BJ (cell line): Measurements from ENCODE around the gene FXYD5. TPM values are rescaled to one million over a fixed set of nuclear protein-coding genes. Genes with fewer than 3 reads are reported as not detected.

Experiments used
- CTCF ChIA-PET: fragments of 350-600 bp; formaldehyde crosslinking; extraction: SDS; loops from one replicate; lab custom pipeline; 2021; ENCODE audit warnings: antibody characterized with exemption, inconsistent platforms; lab: Yijun Ruan, JAX
- POLR2A ChIA-PET: fragments of 300-600 bp; sonication (Branson Sonifier 250); formaldehyde crosslinking; extraction: SDS; loops from one replicate; lab custom pipeline; 2021; ENCODE audit warnings: antibody characterized with exemption; lab: Charles Lee
- DNase-seq: peaks from one replicate; pipeline ENCODE4 v3.0.0-alpha.2; 2011; ENCODE audit warnings: low read depth
- H3K27me3 ChIP-seq: 2 replicates; pipeline ENCODE4 v1.6.0; 2011; ENCODE audit warnings: low read length; ENCODE audit not compliant: control insufficient read depth, insufficient read depth
- H3K36me3 ChIP-seq: 2 replicates; pipeline ENCODE4 v1.5.1; 2011; ENCODE audit warnings: low read length; ENCODE audit not compliant: control insufficient read depth, insufficient read depth
- H3K4me3 ChIP-seq: 2 replicates; pipeline ENCODE4 v1.5.1; 2011; ENCODE audit warnings: low read depth, mild to moderate bottlenecking, control low read depth, low read length
- polyA plus RNA-seq: library from polyadenylated mRNA; depleted of rRNA; stranded (reverse); fragments of >200 nt; gene quantifications from 2 replicates; pipeline ENCODE4 v1.2.3, GENCODE V29; 2011
- TF ChIP-seq, protein P1 (sequence below): IDR thresholded peaks from 2 replicates; pipeline ENCODE4 v1.5.1; 2011; ENCODE audit warnings: low read depth, mild to moderate bottlenecking, control low read depth, inconsistent platforms, low read length, moderate library complexity; ENCODE audit not compliant: insufficient read depth

FXYD5 gene
- polyA plus RNA-seq, 1 experiment = 332 TPM

- POLR2A ChIA-PET = no interaction called here
- no peak for DNase-seq
- TF ChIP-seq, protein P1, sequence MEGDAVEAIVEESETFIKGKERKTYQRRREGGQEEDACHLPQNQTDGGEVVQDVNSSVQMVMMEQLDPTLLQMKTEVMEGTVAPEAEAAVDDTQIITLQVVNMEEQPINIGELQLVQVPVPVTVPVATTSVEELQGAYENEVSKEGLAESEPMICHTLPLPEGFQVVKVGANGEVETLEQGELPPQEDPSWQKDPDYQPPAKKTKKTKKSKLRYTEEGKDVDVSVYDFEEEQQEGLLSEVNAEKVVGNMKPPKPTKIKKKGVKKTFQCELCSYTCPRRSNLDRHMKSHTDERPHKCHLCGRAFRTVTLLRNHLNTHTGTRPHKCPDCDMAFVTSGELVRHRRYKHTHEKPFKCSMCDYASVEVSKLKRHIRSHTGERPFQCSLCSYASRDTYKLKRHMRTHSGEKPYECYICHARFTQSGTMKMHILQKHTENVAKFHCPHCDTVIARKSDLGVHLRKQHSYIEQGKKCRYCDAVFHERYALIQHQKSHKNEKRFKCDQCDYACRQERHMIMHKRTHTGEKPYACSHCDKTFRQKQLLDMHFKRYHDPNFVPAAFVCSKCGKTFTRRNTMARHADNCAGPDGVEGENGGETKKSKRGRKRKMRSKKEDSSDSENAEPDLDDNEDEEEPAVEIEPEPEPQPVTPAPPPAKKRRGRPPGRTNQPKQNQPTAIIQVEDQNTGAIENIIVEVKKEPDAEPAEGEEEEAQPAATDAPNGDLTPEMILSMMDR = no peak
- CTCF ChIA-PET = no interaction called here
- Histone ChIP-seq H3K4me3 (no peak overlapping the region), H3K27me3 (peaks cover 1% of the 10 kb centered on the region; the same call in 1 of the 2 replicates), H3K36me3 (no peaks in the 10 kb centered on the region)
Measured at GRCh38 chr19:35205733-35206323, 51.3 kb downstream of the FXYD5 start.

DNA sequence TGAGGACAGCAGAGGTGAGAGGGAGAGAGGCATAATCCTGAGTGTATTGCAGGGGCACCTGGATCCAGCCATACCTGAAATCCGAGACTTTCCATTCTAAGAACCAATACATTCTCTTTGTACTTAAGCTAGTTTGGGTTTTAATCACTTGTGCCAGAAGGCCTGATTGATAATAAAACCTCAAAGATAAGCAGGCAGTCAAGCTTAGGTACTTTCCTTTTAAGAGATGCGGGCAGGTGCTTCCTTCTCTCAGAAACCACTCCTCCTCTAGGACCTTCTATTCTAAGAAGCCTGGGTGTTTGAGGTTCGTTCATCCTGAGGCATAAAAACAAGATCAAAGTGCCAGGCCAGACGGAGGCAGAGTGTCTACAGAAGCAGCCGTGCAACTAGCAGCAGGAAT is 51.8 kb downstream of the FXYD5 start:
- POLR2A ChIA-PET = no interaction called here
- DNase-seq = no peak
- TF ChIP-seq, protein P1 = no peak

GRCh38 chr19:35206855-35207254 is 52.3 kb downstream of the FXYD5 start:
- DNase-seq = no peak
- POLR2A ChIA-PET = no interaction called here
- TF ChIP-seq, protein P1 = no peak

More for the DNA sequence above, 51.8 kb downstream of the FXYD5 start:
- Histone ChIP-seq H3K27me3 (no peaks in the 10 kb centered on the region; the same call in 1 of the 2 replicates), H3K36me3 (no peaks in the 10 kb centered on the region), H3K4me3 (no peak overlapping the region)
- CTCF ChIA-PET = no interaction called here

GRCh38 chr19:35207391-35207871 is 52.9 kb downstream of the FXYD5 start:
- Histone ChIP-seq H3K36me3 (no peaks in the 10 kb centered on the region), H3K27me3 (no peaks in the 10 kb centered on the region; the same call in 1 of the 2 replicates), H3K4me3 (no peak overlapping the region)
- POLR2A ChIA-PET = no interaction called here
- CTCF ChIA-PET = interaction anchor here (1.3 kb wide), 1 partner anchor 12 kb away, joined by 3 read pairs; no protein-coding TSS in a partner anchor
- TF ChIP-seq, protein P1 = no peak
- DNase-seq = no peak

More at GRCh38 chr19:35206855-35207254, 52.3 kb downstream of the FXYD5 start:
- H3K4me3 ChIP-seq = no peak overlapping the region
- no peaks in the 10 kb centered on the region; the same call in 1 of the 2 replicates for H3K27me3 ChIP-seq
- CTCF ChIA-PET = interaction anchor here (1.3 kb wide), 1 partner anchor 11 kb away, joined by 3 read pairs; no protein-coding TSS in a partner anchor
- no peaks in the 10 kb centered on the region for H3K36me3 ChIP-seq

DNA sequence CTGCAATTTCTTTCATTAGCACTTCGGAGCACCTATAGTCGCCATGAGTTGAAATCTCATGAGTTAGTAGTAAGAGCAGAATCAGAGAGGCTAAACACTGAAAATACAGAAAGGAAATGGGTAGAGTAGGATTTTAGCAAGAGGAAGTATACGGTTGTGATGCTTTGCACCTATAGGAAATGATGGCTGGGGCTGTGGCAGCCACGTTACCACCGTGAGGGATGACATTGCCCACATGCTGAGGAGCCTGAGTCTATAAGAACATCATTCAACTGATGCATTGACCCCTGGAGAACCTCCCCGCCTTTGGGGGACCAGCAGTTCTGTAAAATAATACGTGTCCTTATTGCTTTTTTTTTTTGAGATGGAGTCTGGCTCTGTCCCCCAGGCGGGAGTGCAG is 53.6 kb downstream of the FXYD5 start:
- no peaks in the 10 kb centered on the region for H3K36me3 ChIP-seq
- no peak overlapping the region for H3K4me3 ChIP-seq
- no peak for DNase-seq
- ChIA-PET POLR2A (no interaction called here), CTCF (no interaction called here)
- TF ChIP-seq, protein P1 = no peak
- H3K27me3 ChIP-seq = no peaks in the 10 kb centered on the region; the same call in 1 of the 2 replicates
